Astrocyte (in vitro differentiated cells and primary cell): Measurements from ENCODE around the gene PSMD1.

ENCODE experiments used
- EZH2 ChIP-seq: IDR thresholded peaks from 2 replicates; pipeline ENCODE4 v1.6.1; 2012; ENCODE audit warnings: mild to moderate bottlenecking, low read length, inconsistent platforms; ENCODE audit not compliant: insufficient read depth
- TF ChIP-seq, protein P1 (sequence below): IDR thresholded peaks from 2 replicates; pipeline ENCODE4 v1.5.1; 2011; ENCODE audit warnings: low read depth, mild to moderate bottlenecking, inconsistent platforms, low read length, moderate library complexity; ENCODE audit not compliant: insufficient read depth

DNA sequence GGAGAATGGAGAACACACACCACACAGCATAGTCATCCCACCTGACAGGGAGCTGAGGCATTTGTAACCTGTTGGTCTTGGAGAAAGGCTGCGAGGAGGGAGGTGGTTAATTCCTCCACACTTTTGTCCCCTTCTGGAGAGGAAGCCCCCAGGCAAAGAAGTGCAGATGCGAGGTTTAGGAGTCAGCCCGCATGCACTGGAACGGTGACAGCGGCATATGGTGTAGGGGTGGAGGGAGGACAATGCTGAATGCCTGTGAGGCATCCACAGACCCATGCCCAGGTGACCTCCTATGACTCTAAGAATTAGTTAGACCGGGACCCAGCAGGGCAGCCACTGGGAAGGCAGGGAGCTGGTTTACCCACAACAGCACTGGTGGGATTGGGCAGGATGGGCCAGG lies 48.5 kb upstream of the PSMD1 start:
- TF ChIP-seq, protein P1, sequence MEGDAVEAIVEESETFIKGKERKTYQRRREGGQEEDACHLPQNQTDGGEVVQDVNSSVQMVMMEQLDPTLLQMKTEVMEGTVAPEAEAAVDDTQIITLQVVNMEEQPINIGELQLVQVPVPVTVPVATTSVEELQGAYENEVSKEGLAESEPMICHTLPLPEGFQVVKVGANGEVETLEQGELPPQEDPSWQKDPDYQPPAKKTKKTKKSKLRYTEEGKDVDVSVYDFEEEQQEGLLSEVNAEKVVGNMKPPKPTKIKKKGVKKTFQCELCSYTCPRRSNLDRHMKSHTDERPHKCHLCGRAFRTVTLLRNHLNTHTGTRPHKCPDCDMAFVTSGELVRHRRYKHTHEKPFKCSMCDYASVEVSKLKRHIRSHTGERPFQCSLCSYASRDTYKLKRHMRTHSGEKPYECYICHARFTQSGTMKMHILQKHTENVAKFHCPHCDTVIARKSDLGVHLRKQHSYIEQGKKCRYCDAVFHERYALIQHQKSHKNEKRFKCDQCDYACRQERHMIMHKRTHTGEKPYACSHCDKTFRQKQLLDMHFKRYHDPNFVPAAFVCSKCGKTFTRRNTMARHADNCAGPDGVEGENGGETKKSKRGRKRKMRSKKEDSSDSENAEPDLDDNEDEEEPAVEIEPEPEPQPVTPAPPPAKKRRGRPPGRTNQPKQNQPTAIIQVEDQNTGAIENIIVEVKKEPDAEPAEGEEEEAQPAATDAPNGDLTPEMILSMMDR: no peak
- TF ChIP-seq EZH2: no peak
